ENCODE measurements around the gene ADCK1. TPM values are rescaled to one million over a fixed set of nuclear protein-coding genes. Genes with fewer than 3 reads are reported as not detected.
"Not testable (repeated sequence)": the region's sequence is repeated elsewhere in the genome, so short reads cannot be mapped to it uniquely, and the experiment has no call there.

The ADCK1 gene
- total RNA-seq, 1 experiment from 2014 or later, result 8.3 TPM

GRCh38 chr14:77812028-77812427, 12.1 kb downstream of the ADCK1 start:
- Histone ChIP-seq H3K4me1 (ENCODE audit: insufficient read depth, low read length, poor library complexity, severe bottlenecking) (no peaks in the 10 kb centered on the region), H3K4me3 (ENCODE audit: low read depth, low read length, poor library complexity, severe bottlenecking) (no peak overlapping the region), H3K27ac (ENCODE audit: low read depth, low read length, poor library complexity, severe bottlenecking) (no peak overlapping the region), H3K9me3 (ENCODE audit: low read depth, low read length, poor library complexity, severe bottlenecking) (no peaks in the 10 kb centered on the region), H3K36me3 (ENCODE audit: insufficient read depth, low read length, poor library complexity, severe bottlenecking) (no peaks in the 10 kb centered on the region), H3K27me3 (replicated peaks; ENCODE audit: insufficient read depth, low read depth, low read length, poor library complexity) (no peaks in the 10 kb centered on the region)
- CTCF ChIA-PET, result no interaction called here
- intact Hi-C loops (cut with micrococcal nuclease; ENCODE audit: unreplicated experiment), result no loop called here
- no peak for DNase-seq (ENCODE audit: low spot score)
- POLR2A ChIA-PET (ENCODE audit: low non-redundant PET), result no interaction called here
- no TSS peak for BruUV-seq (replicated peaks)
- TF ChIP-seq EZH2 (IDR thresholded peaks at IDR 0.05; ENCODE audit: borderline replicate concordance, low read depth, low read length, poor library complexity, severe bottlenecking) (no peak), CTCF (conservative IDR thresholded peaks at IDR 0.05; ENCODE audit: low read depth, low read length) (no peak)

GRCh38 chr14:77812682-77813081, 12.8 kb downstream of the ADCK1 start:
- intact Hi-C loops (cut with micrococcal nuclease; ENCODE audit: unreplicated experiment); POLR2A ChIA-PET (ENCODE audit: low non-redundant PET); H3K27me3 ChIP-seq (replicated peaks; ENCODE audit: insufficient read depth, low read depth, low read length, poor library complexity); BruUV-seq (replicated peaks); H3K27ac ChIP-seq (ENCODE audit: low read depth, low read length, poor library complexity, severe bottlenecking); H3K9me3 ChIP-seq (ENCODE audit: low read depth, low read length, poor library complexity, severe bottlenecking); DNase-seq (ENCODE audit: low spot score); H3K4me3 ChIP-seq (ENCODE audit: low read depth, low read length, poor library complexity, severe bottlenecking); H3K36me3 ChIP-seq (ENCODE audit: insufficient read depth, low read length, poor library complexity, severe bottlenecking); CTCF ChIA-PET; H3K4me1 ChIP-seq (ENCODE audit: insufficient read depth, low read length, poor library complexity, severe bottlenecking): not testable (repeated sequence)

DNA sequence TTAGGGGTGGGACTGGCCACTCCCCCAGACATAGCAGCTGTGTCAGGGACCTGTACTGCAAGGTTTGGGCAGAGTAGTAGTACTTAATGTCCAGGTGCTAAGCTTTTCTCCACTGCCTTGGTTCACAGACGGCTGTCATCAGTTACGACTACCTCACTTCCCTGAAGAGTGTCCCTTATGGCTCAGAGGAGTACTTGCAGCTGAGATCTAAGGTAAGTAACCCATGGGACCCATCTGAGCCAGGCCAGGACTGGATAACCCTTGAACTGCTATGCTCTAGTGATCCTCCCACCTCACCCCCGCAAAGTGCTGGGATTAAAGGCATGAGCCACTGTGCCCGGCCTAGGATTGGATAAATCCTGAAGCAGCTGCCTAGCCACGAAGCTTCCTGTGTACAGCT, 22.4 kb downstream of the ADCK1 start:
- no TSS peak for BruUV-seq (replicated peaks)
- CTCF ChIA-PET, result no interaction called here
- Histone ChIP-seq H3K27me3 (replicated peaks; ENCODE audit: insufficient read depth, low read depth, low read length, poor library complexity) (no peaks in the 10 kb centered on the region), H3K4me3 (ENCODE audit: low read depth, low read length, poor library complexity, severe bottlenecking) (no peak overlapping the region), H3K27ac (ENCODE audit: low read depth, low read length, poor library complexity, severe bottlenecking) (no peak overlapping the region), H3K4me1 (ENCODE audit: insufficient read depth, low read length, poor library complexity, severe bottlenecking) (no peaks in the 10 kb centered on the region), H3K9me3 (ENCODE audit: low read depth, low read length, poor library complexity, severe bottlenecking) (no peaks in the 10 kb centered on the region), H3K36me3 (ENCODE audit: insufficient read depth, low read length, poor library complexity, severe bottlenecking) (no peaks in the 10 kb centered on the region)
- POLR2A ChIA-PET (ENCODE audit: low non-redundant PET), result no interaction called here
- DNase-seq (ENCODE audit: low spot score), result no peak
- intact Hi-C loops (cut with micrococcal nuclease; ENCODE audit: unreplicated experiment), result no loop called here
- TF ChIP-seq CTCF (conservative IDR thresholded peaks at IDR 0.05; ENCODE audit: low read depth, low read length), result no peak
- TF ChIP-seq EZH2 (IDR thresholded peaks at IDR 0.05; ENCODE audit: borderline replicate concordance, low read depth, low read length, poor library complexity, severe bottlenecking), result no peak

GRCh38 chr14:77822741-77823140, 22.8 kb downstream of the ADCK1 start:
- intact Hi-C loops (cut with micrococcal nuclease; ENCODE audit: unreplicated experiment), result no loop called here
- TF ChIP-seq CTCF (conservative IDR thresholded peaks at IDR 0.05; ENCODE audit: low read depth, low read length), result no peak
- no peak for TF ChIP-seq EZH2 (IDR thresholded peaks at IDR 0.05; ENCODE audit: borderline replicate concordance, low read depth, low read length, poor library complexity, severe bottlenecking)
- Histone ChIP-seq H3K27me3 (replicated peaks; ENCODE audit: insufficient read depth, low read depth, low read length, poor library complexity) (no peaks in the 10 kb centered on the region), H3K27ac (ENCODE audit: low read depth, low read length, poor library complexity, severe bottlenecking) (no peak overlapping the region), H3K4me3 (ENCODE audit: low read depth, low read length, poor library complexity, severe bottlenecking) (no peak overlapping the region), H3K36me3 (ENCODE audit: insufficient read depth, low read length, poor library complexity, severe bottlenecking) (no peaks in the 10 kb centered on the region), H3K9me3 (ENCODE audit: low read depth, low read length, poor library complexity, severe bottlenecking) (no peaks in the 10 kb centered on the region), H3K4me1 (ENCODE audit: insufficient read depth, low read length, poor library complexity, severe bottlenecking) (no peaks in the 10 kb centered on the region)
- ChIA-PET POLR2A (ENCODE audit: low non-redundant PET) (no interaction called here), CTCF (no interaction called here)
- no peak for DNase-seq (ENCODE audit: low spot score)
- BruUV-seq (replicated peaks), result no TSS peak

All from A673 (cell line).